HG03469 (cell line): ENCODE measurements around the gene PLA2R1.
"Not testable (repeated sequence)": the region's sequence is repeated elsewhere in the genome, so short reads cannot be mapped to it uniquely, and the experiment has no call there.

Source experiments
- ATAC-seq: cut with Tn5 transposase; IDR thresholded peaks from one replicate; pipeline ENCODE4 v1.9.1; 2021; ENCODE audit warnings: mild to moderate bottlenecking, moderate library complexity, moderate number of reproducible peaks; ENCODE audit not compliant: unreplicated experiment

The PLA2R1 gene

DNA sequence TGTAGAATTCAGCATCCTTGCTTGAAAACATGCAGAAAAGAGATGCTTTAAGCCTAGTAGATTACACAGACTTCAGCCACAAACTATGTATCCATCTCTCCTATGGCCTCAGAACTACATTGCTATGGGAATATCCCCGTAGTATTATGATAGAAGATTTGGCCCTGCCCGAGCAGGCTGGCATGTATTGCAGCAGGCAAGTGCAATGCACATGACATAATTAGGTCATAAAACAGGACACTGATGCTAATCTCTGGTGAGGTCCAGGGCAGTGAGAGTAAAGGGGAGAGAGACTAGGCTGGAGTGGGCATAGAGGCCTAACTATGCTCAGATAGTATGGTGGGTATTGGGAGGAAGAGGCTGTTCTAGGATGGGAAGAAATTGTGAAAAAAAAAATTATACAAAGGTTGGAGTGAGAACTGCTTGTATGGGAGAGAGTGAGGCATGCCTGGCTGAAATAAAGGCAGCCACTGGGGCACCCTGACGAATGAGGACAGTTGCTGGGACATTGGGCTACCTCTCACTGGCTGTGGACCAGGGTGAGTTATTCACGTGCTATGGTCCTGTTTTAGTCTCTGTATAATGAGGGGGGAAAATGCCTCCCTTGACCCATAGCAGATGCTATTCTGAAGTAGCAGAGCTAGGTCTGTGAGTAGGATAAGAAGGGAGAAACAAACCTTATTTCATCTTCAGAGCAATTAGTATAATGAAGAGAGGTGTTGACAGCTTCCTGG lies 1.6 kb upstream of the PLA2R1 start:
- no peak for ATAC-seq

DNA sequence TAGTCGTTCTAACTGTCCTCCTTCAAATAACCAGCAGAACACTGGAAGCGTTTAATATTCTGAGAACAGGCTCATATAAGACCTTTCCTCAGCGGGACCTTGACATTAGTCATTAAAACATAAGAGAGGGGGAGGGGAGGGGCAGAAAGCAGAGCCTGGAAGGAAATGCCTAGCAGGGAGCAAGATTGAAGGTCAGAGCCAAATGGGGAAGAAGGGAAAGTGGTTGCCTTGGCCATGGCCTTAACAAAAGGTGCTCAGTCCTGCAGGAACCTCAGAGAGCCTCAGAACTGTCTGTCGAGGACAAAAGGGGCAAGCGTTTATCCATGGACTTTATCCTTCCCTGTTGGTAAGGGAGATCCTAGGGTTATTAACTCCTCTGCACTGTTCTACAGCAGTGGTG lies 856 bp upstream of the PLA2R1 start:
- ATAC-seq = no peak

DNA sequence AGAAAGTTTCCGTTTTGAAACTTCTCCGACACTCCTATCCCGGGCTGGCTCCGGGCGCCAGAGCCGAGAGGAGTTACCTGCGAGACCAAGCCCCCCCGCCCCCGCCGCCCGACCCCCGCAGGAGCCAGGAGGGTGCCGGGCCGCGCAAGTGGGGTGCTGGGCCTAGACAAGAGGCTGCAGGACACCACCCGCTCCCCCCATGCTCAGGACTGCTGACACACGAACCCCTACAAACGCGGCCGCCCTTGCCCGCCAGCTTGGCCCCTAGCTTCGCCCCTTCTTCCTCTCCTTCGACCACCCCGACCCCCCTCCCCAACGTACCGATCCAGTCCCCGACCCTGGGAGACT lies 497 bp downstream of the PLA2R1 start:
- ATAC-seq = no peak

DNA sequence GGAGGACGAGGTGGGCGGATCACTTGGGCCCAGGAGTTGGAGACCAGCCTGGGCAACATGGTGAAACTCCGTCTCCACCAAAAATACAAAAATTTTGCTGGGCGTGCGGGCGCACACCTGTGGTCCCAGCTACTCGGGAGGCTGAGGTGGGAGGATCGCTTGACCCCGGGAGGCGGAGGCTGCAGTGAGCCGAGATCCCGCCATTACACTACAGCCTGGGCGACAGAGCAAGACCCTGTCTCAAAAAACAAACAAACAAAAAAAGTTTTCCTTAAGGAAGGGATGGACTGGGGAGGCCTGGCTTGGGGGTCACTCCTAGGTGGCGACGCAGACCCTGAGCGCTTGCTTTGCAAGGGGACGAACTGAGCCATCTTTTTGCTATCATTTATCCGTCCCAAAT lies 882 bp downstream of the PLA2R1 start:
- ATAC-seq = no peak

DNA sequence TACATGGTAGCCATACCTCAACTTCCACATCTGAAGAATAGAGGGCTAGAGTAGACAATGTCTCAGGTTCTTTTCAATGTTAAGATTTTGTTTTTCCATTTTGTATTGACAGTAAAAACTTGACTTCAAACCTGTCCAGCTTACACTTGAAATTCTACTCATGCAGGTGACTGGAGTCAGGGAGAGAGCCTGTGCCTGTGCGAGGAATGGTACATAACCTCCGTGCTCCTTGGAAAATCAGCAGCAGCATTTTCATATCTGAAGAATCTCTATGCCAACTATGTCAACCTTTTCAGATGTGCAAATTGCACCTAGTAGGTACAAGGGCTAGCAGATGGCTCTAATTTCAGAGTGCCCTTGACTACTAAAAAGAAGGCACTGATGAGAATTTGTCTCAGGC lies 2.1 kb downstream of the PLA2R1 start:
- no peak for ATAC-seq

DNA sequence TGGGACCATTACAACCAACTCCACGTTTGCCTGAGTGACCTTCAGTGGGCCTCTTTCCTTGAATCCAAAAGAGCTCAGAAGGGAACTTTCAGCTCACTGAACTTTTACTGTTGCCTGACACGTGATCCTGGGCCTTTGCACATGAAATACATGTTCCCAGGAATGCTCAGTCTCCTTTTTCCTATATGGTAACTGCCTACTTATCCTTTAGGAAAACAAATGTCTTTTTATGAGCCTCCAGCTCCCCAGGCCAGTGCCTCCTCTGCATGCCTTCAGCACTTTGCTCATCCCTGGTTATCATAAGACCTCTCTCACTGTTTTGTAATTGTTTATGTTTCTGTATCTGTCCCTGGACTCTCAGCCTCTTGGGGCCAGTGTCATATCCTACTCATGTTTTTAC lies 5.1 kb downstream of the PLA2R1 start:
- no peak for ATAC-seq

DNA sequence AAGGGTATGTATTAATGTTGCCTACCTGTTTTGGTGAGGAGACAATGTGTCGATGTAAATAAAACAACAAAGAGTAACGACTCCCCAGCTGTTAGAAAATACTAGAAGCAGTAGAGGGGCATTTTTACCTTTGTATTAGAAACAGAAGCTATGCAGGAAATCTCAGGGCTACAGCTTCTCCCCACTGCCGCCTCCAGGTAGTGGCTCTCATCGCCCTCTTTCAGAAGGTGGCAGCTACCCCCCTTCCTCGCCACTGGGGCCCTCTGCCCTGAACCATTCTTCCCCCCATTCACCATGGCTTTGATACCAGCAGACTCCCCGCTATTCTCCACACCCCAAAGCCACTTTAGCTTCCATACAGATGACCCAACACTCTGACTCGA lies 6.7 kb downstream of the PLA2R1 start:
- no peak for ATAC-seq

DNA sequence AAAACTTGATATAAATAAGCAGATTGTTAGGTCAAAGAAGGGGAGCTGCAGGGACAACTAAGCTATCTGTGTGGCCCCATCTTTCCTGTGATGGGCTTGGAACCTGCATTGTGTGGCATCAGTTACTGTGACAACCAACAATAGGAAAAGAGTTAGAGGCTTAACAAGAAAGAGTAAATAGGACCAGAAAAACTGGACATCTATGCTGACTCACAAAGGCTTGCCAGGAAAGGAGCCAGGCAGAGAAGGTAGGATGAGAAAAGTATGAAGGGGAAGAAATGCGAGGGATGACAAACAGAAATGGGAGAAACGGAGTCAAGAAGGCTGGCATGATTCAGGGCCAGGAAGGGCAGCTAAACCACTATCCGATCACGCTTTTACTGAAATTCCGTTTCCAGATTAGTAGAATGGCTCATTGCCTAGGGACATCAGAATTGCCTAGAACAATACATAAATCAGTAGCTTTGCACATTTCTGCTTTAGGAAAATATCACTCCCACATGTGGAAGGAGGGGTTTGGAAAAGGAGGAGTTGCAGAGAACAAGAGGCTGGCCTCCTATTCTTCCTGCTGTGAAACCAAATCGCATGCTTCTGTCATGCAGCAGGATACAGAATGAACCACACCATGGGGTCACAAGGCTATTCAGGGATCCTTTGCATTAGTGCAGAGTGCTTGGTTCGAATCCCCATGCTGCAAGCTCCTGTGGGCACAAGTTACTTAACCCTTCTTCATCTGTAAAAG lies 7.3 kb downstream of the PLA2R1 start:
- no peak for ATAC-seq

DNA sequence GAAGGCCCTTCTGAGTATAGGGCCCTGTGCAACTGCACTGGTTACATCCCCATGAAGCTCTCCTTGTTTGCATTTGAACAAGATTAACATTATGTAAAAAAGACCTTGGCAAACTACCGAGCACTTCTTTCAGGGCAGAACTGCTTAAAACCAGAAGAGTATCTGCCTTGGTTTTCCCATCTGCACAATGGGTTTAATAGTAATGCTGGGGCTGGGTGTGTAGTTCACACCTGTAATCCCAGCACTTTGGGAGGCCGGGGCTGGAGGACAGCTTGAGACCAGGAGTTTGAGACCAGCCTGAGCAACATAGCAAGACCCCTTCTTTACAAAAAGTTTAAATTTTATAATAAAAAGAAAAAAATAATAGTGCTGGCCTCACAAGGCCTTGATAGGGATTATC lies 8.5 kb downstream of the PLA2R1 start:
- no peak for ATAC-seq

DNA sequence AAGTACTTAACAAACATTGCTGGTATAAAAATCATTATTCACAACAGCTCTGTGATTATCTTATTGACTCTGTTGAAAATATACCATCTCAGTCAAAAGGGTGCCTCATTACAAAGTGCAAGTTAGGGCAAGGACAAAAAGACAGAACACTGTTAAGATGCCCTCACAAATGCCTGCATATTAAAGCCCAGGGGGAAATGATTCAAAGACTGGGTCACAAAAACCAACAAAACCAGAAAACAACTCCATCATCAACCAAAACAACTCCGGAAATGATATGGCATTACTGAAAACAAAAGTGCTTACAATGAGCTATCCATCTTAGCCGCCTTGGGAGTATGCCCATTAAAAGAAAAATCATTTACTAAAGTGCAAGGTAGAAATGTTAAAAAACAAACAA lies 9.9 kb downstream of the PLA2R1 start:
- ATAC-seq = no peak

DNA sequence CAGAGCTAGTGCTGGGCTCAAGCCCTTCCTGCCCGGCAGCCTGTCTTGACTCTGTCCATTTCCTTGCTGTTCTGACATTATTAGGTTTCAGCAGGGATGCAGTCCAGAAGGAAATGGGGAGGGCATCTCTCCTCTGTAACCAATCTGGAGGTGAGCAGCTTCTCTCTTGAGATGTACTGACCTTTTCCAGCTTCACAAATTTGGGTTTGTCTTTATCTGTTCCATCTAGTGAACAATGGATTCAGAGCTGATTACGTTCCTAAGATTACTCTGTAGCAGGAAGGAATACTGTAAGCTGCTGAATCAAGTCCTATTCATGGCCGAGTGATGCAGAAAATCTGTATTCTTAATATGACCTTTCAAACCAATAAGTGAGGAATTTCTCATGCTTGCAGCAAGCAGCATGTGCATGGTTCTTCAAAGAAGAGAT lies 11.0 kb downstream of the PLA2R1 start:
- ATAC-seq = no peak

DNA sequence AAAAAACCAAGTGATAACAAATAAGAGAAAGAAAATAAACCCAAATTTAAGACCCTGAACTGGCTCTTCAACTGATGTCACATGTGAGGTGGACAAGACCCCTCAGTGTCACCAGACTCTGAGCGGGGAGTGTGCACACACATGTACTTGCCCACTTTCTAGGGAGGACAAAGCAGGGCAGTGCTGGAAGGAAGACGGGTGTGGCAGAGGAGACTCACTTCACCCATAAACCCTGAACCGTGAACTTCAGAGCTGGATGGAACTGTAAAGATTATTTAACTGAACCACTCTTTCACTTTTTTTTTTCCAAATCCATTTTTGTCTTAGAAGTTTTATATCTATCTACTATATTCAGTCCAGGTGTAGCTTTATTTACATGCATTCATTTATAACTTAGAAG lies 12.3 kb downstream of the PLA2R1 start:
- ATAC-seq = no peak

DNA sequence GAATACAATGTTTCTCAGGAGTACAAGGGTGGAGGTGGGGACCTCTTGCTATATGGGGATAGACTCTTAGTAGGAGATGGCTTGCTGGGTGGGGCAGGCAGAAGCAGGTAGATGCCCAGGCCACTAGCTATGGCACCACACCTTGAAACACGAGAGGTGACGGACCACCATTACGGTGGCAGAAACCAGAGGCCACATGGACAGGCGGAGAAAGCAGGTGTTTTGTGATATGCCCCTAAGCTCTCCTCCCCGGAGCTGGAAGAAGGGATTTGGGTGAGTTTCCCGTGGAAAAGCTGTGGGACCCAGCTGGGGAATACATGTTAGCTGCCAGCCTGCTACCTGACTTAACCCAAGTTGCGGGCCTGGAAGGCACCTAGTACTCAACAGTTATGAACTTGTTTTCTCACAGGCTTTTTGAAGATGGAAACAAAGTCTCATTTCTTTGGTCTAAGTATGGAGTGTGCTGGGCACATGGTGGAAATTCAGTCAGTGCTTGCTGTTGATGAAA lies 16.7 kb downstream of the PLA2R1 start:
- ATAC-seq = no peak

DNA sequence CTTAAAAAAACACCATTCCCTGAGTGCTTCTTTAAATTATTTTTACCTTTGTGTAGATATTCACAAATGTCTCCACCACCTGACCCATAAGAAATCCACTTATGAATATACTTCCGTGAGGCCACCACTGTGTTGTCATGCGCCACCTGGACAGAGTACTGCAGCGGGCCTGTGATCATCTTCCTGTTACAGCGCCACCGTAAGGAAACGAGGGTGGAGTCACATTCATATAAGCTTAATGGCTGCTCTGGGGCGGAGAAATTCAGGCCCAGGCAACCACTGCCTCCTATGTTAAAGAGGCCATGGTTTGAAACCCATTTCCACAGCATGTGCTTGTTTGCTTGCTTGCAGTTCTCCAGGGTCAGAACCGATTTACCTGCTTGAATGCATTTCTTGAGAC lies 17.7 kb downstream of the PLA2R1 start:
- no peak for ATAC-seq

DNA sequence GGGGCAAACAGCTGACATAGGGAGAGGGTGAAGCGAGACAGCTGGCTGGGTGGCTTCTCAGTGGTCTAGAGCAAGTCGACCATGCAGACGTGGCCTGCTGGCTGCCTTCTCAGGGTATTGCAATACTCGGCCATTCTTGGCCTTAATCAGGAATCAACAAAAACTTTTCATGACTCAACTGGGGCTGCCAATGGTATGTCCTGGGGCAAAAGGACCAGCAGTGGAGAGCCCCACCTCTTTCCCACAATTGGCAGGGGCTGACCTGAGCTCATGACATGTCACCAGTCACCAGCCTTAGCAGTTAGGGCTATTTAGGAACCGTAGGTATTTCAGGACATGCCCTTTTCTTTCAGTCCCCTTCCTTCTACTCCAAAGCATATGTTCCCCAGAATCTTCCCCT lies 19.1 kb downstream of the PLA2R1 start:
- ATAC-seq = no peak

DNA sequence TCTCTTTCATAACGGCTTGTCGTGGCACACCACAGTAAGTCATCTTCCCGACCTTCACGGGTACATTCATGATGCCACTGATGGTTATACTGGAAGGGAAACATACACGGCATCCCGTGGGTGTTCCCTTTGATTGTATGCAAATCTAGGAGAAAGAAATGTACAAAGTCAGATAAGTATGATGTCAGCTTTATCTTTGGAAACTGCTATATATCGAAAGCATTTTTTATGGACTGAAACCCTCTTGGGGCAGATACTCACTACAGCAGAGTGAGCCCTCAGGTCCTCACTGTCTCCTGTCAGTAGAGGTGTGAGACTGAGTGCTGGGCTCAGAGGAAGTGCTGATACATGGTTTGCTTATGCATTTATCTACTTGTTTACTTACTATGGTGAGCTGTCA lies 20.4 kb downstream of the PLA2R1 start:
- ATAC-seq = no peak

DNA sequence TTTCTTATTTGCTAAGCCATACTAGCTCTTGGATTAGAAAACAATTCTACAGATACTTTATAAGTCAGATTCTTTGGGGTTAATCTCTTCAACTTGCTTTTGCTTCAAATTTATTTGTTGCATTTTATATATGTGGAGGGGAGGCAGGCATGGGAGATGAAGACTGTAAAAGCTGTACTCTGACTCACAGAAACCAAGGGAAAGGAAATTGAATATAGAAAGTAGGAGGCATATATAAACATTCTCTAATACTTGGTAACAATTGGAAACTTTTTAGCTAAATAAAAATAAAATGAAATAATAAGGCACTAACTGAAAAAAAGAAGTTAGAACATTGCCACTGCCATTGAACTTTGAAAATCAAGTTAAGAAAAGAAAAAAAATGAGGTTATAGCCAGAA lies 21.3 kb downstream of the PLA2R1 start:
- ATAC-seq = no peak

DNA sequence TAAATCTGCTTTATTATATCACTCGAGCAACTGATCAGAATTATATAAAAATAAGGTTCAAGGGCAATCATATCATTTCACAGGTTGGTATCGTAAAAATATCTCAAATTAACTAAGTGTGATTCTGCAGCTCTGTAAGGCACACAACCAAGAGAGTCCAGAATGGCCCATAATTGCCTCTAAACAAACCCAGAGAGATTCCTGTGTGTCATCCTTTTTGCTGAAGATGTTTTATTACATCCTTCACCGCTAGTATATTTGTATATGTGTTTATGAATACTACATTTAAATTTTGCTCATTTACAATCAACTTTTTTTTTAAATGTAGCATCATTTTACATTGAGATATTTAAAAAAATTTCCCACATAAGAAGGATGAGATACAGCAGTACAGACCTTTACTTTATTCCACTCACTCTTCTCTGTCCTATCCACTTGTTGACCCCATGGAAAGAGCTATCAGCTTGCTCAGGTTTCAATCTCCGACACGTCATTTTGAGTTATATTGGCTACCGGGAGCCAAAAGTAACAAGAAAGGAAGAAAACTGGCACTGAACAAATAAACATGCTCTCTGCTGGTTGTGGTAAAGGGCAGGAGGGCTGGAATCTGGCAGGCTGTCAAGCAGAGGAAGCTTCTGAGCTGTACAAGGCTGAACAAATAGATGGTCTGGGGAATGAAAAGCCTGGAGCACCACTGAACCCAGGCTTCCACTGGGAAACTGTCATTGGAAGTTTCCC lies 23.1 kb downstream of the PLA2R1 start:
- no peak for ATAC-seq

DNA sequence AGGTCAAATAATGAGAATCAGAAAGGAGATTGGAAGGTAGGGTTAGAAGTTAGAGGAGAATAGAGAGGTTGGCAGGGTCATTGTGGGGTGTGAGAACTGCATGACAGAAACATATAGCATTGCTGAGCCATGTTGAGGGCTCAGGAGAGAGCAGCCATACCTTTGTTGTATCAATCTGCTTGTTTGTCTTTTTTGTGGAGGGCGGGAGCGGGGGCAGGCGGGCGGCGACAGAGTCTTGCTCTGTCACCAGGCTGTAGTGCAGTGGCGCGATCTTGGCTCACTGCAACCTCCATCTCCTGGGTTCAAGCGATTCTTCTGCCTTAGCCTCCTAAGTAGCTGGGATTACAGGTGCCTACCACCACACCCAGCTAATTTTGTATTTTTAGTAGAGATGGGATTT lies 23.8 kb downstream of the PLA2R1 start:
- ATAC-seq = not testable (repeated sequence)

DNA sequence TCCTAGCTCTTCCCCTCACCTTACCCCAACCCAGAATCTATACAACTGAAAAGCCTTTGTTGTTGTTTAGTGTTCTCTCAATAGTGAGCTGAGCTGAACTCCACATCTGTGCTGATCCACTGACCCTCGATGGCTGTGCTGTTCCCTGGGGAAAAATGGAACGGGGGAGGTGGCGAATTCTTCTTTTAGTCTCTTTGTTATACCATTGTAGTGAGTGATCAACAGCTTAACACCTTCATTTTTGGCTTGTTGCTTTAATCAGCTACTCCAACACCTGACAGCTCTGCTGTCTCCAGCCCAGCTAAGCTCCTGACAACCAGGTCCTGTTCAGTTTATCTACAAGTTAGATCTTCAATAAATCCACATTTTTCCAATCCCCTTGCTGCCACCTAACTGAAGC lies 25.7 kb downstream of the PLA2R1 start:
- ATAC-seq = no peak

DNA sequence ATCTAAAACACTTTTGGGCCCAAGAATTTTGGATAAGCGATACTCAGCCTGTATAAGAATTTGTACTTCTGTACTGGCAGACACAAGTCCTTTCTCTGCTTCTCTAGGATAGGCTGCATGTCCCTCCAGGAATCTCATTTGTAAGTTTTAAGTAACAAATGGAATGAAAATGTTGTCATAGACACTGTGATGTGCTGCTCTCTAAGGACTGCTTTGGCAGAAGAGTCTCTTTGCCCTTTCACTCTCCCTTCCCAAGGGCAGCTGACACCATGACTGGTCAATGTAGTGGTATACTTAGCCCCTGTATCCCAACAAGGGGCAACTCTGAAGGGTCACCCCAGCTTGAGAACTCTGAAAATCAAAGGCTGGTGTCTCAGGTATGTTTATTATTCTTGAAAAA lies 27.3 kb downstream of the PLA2R1 start:
- no peak for ATAC-seq

DNA sequence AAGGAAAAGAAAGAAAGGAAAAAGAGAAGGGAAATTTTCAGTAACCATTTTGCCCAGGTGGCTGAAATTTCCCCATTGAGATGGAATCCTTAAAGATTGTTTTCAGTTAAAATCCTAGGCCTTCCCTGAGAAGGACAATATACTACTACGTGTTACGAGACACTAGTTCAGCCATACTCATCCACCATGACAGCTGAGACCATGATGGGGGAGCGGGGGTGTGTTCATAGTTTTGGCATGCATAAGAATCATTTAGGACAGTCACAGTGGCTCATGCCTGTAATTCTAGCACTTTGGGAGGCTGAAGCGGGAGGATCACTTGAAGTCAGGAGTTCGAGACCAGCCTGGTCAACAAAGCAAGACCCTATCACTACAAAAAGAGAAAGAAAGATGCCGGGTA lies 28.0 kb downstream of the PLA2R1 start:
- no peak for ATAC-seq
